ENCODE measurements around the gene SLC25A22. TPM values are rescaled to one million over a fixed set of nuclear protein-coding genes. Genes with fewer than 3 reads are reported as not detected.

SLC25A22 gene
- total and polyA plus RNA-seq, 9 of the 15 experiments (the other 6 are each of a cell fraction or from before 2014, with no cell fraction given), result 0.41 to 55.4 (median 11.4) TPM

GRCh38 chr11:829847-830294, 31.8 kb upstream of the SLC25A22 start:
- Histone ChIP-seq H3K27me3 (ENCODE audit: control insufficient read depth in 2 of 2, insufficient read depth in 2 of 2, low read length in 2 of 2) (no peaks in the 10 kb centered on the region), H3K4me1 (replicated peaks in 1 of 2; ENCODE audit: control insufficient read depth in 2 of 2, insufficient read depth in 2 of 2, low read length in 2 of 2) (peaks cover 33 to 96% of the 10 kb centered on the region in 2 experiments), H3K9ac (ENCODE audit: insufficient read depth in 1 of 2, low read depth in 2 of 2, low read length in 2 of 2) (no peak overlapping the region), H3K4me2 (ENCODE audit: insufficient read depth, low read length) (no peak overlapping the region), H3K36me3 (ENCODE audit: control insufficient read depth, insufficient read depth, low read length) (peaks cover 20% of the 10 kb centered on the region; the same call in 1 of the 3 replicates), H3K27ac (ENCODE audit: extremely low read depth, low read depth, low read length) (no peak overlapping the region), H2AFZ (ENCODE audit: low read depth, low read length) (no peak overlapping the region), H3K9me3 (replicated peaks; ENCODE audit: control insufficient read depth, insufficient read depth, low read depth, low read length) (no peaks in the 10 kb centered on the region), H3K79me2 (ENCODE audit: control insufficient read depth, insufficient read depth, low read length) (peaks cover 32% of the 10 kb centered on the region), H3K4me3 (no peak overlapping the region), H3K9me1 (ENCODE audit: control insufficient read depth, insufficient read depth, low read length) (peaks cover 5% of the 10 kb centered on the region), H4K20me1 (replicated peaks; ENCODE audit: control insufficient read depth, insufficient read depth, low read length) (peaks cover 7% of the 10 kb centered on the region)
- ChIA-PET CTCF (ENCODE audit: low intra/inter-chr PET ratio) (no interaction called here), POLR2A (interaction anchor here (0.9 to 3.2 kb wide), 4 partner anchors 11 to 20 kb away, joined by 4 to 13 read pairs (median 6); partner anchors contain the start of genes PNPLA2 and RPLP2)
- 97% methylated on average over 29 of the region's 39 CpGs for WGBS (ENCODE audit: insufficient coverage, low coverage, missing lambda C conversion rate)
- no TSS peak for BruUV-seq (replicated peaks)
- in situ Hi-C loops (cut with MboI), result no loop called here
- DNase-seq (ENCODE audit: extremely low read depth in 1 of 4, low spot score in 3 of 4), result no peak
- TF ChIP-seq EGR1 (conservative IDR thresholded peaks at IDR 0.05) (no peak), KAT2B (IDR thresholded peaks at IDR 0.05; ENCODE audit: low read depth, low read length) (no peak), E4F1 (CRISPR knock-in tag; IDR thresholded peaks at IDR 0.05; ENCODE audit: borderline replicate concordance) (no peak), BRD9 (IDR thresholded peaks at IDR 0.05; ENCODE audit: low read depth, partially characterized antibody) (no peak), EWSR1 (IDR thresholded peaks at IDR 0.05; ENCODE audit: borderline replicate concordance, low read depth, partially characterized antibody) (no peak), MCM5 (IDR thresholded peaks at IDR 0.05; ENCODE audit: low read depth) (no peak), POLR2G (IDR thresholded peaks at IDR 0.05; ENCODE audit: low read depth, low read length) (peak; percentile 15; the same call in 1 of the 2 replicates), ZNF644 (tag; IDR thresholded peaks at IDR 0.05; ENCODE audit: low read depth) (no peak), ZNF354B (CRISPR knock-in tag; IDR thresholded peaks at IDR 0.05) (no peak), WHSC1 (IDR thresholded peaks at IDR 0.05; ENCODE audit: low read length) (no peak), PYGO2 (tag; IDR thresholded peaks at IDR 0.05) (no peak), ZNF444 (CRISPR knock-in tag; IDR thresholded peaks at IDR 0.05) (no peak), MTA1 (IDR thresholded peaks at IDR 0.05; ENCODE audit: borderline replicate concordance) (no peak), ZNF140 (CRISPR knock-in tag; IDR thresholded peaks at IDR 0.05) (no peak), NCOR1 (IDR thresholded peaks at IDR 0.05) (no peak), ZBTB33 (CRISPR knock-in tag; IDR thresholded peaks at IDR 0.05) (peak; percentile 95), ZFP36 (IDR thresholded peaks at IDR 0.05; ENCODE audit: low read depth, low read length, partially characterized antibody) (peak; percentile 5)
- TF ChIP-seq, protein P1, sequence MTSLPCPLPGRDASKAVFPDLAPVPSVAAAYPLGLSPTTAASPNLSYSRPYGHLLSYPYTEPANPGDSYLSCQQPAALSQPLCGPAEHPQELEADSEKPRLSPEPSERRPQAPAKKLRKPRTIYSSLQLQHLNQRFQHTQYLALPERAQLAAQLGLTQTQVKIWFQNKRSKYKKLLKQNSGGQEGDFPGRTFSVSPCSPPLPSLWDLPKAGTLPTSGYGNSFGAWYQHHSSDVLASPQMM (CRISPR knock-in tag; IDR thresholded peaks at IDR 0.05), result no peak
- TF ChIP-seq, protein P2, sequence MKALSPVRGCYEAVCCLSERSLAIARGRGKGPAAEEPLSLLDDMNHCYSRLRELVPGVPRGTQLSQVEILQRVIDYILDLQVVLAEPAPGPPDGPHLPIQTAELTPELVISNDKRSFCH (CRISPR knock-in tag; IDR thresholded peaks at IDR 0.05), result no peak
- TF ChIP-seq, protein P2 (tag; IDR thresholded peaks at IDR 0.05), result no peak
- intact Hi-C loops (cut with micrococcal nuclease), result no loop called here
- no peak for ATAC-seq
- no peak for FAIRE-seq

Data from K562 (cell line).